ENCODE data around the gene SERINC5.
"Not testable (repeated sequence)": the region's sequence is repeated elsewhere in the genome, so short reads cannot be mapped to it uniquely, and the experiment has no call there.

Gene SERINC5

GRCh38 chr5:80191397-80191796 lies 64.5 kb downstream of the SERINC5 start:
- Histone ChIP-seq H3K27me3 (no peaks in the 10 kb centered on the region), H3K4me3 (ENCODE audit: low read depth in 1 of 2, low read length in 1 of 2) (no peak overlapping the region), H3K27ac (no peak overlapping the region), H3K36me3 (no peaks in the 10 kb centered on the region), H3K9me3 (no peaks in the 10 kb centered on the region), H3K4me1 (ENCODE audit: control insufficient read depth in 1 of 2, insufficient read depth in 1 of 2, low read depth in 1 of 2, low read length in 1 of 2) (peaks cover 27 to 36% of the 10 kb centered on the region in 2 experiments)
- TF ChIP-seq CTCF (IDR thresholded peaks at IDR 0.05), result no peak

- Histone ChIP-seq H3K4me1 (ENCODE audit: control insufficient read depth in 1 of 2, insufficient read depth in 1 of 2, low read depth in 1 of 2, low read length in 1 of 2) (peaks cover 30 to 40% of the 10 kb centered on the region in 2 experiments), H3K36me3 (no peaks in the 10 kb centered on the region), H3K27me3 (no peaks in the 10 kb centered on the region), H3K27ac (no peak overlapping the region), H3K4me3 (ENCODE audit: low read depth in 1 of 2, low read length in 1 of 2) (no peak overlapping the region), H3K9me3 (no peaks in the 10 kb centered on the region)
- no peak for TF ChIP-seq CTCF (IDR thresholded peaks at IDR 0.05)
Measured at GRCh38 chr5:80190960-80191359, 64.9 kb downstream of the SERINC5 start.

GRCh38 chr5:80189701-80190100 lies 66.1 kb downstream of the SERINC5 start:
- no peak for TF ChIP-seq CTCF (IDR thresholded peaks at IDR 0.05)
- Histone ChIP-seq H3K9me3 (no peaks in the 10 kb centered on the region), H3K4me1 (ENCODE audit: control insufficient read depth in 1 of 2, insufficient read depth in 1 of 2, low read depth in 1 of 2, low read length in 1 of 2) (peaks cover 36 to 46% of the 10 kb centered on the region in 2 experiments), H3K36me3 (no peaks in the 10 kb centered on the region), H3K27me3 (no peaks in the 10 kb centered on the region), H3K27ac (no peak overlapping the region), H3K4me3 (ENCODE audit: low read depth in 1 of 2, low read length in 1 of 2) (no peak overlapping the region)

- no peak overlapping the region for H3K4me3 ChIP-seq (ENCODE audit: low read depth in 1 of 2, low read length in 1 of 2)
- H3K36me3 ChIP-seq, result no peaks in the 10 kb centered on the region
- H3K27ac ChIP-seq, result no peak overlapping the region
- H3K4me1 ChIP-seq (ENCODE audit: control insufficient read depth in 1 of 2, insufficient read depth in 1 of 2, low read depth in 1 of 2, low read length in 1 of 2), result peaks cover 41 to 51% of the 10 kb centered on the region in 2 experiments
- H3K9me3 ChIP-seq, result no peaks in the 10 kb centered on the region
- no peak for TF ChIP-seq CTCF (IDR thresholded peaks at IDR 0.05)
- H3K27me3 ChIP-seq, result no peaks in the 10 kb centered on the region
Measured at GRCh38 chr5:80189201-80189600, 66.6 kb downstream of the SERINC5 start.

GRCh38 chr5:80187421-80188090 lies 68.3 kb downstream of the SERINC5 start:
- Histone ChIP-seq H3K27ac (peak overlapping the region; percentile 75), H3K27me3 (no peaks in the 10 kb centered on the region), H3K4me3 (ENCODE audit: low read depth in 1 of 2, low read length in 1 of 2) (peak overlapping the region in 1 of 2 experiments; percentile 2), H3K36me3 (no peaks in the 10 kb centered on the region), H3K9me3 (no peaks in the 10 kb centered on the region), H3K4me1 (ENCODE audit: control insufficient read depth in 1 of 2, insufficient read depth in 1 of 2, low read depth in 1 of 2, low read length in 1 of 2) (peaks cover 44 to 60% of the 10 kb centered on the region in 2 experiments)
- no peak for TF ChIP-seq CTCF (IDR thresholded peaks at IDR 0.05)

- peak overlapping the region; percentile 75 for H3K27ac ChIP-seq
- H3K4me1 ChIP-seq (ENCODE audit: control insufficient read depth in 1 of 2, insufficient read depth in 1 of 2, low read depth in 1 of 2, low read length in 1 of 2), result peaks cover 59% of the 10 kb centered on the region in 2 experiments
- not testable (repeated sequence) for H3K36me3 ChIP-seq; H3K27me3 ChIP-seq; H3K4me3 ChIP-seq (ENCODE audit: low read depth in 1 of 2, low read length in 1 of 2); H3K9me3 ChIP-seq
Measured at GRCh38 chr5:80185535-80185934, 70.3 kb downstream of the SERINC5 start.
